Mesendoderm (in vitro differentiated cells): ENCODE measurements around the gene CADPS.

Experiments used
- DNase-seq: peaks from one replicate; pipeline ENCODE4 v3.0.0; 2013
- H2AK5ac ChIP-seq: 2 replicates; pipeline ENCODE4 v1.6.1; 2013; ENCODE audit warnings: low read length, inconsistent platforms
- H2BK120ac ChIP-seq: 2 replicates; pipeline ENCODE4 v1.6.1; 2013; ENCODE audit warnings: low read depth, mild to moderate bottlenecking, low read length, moderate library complexity, mixed read lengths
- H2BK15ac ChIP-seq: replicated peaks from 2 replicates; pipeline ENCODE4 v1.6.1; 2013; ENCODE audit warnings: low read depth, mild to moderate bottlenecking, moderate library complexity
- H2BK5ac ChIP-seq: 2 replicates; pipeline ENCODE4 v1.6.1; 2013; ENCODE audit warnings: low read length, inconsistent platforms
- H3K18ac ChIP-seq: 2 replicates; pipeline ENCODE4 v1.6.1; 2013; ENCODE audit warnings: mild to moderate bottlenecking, low read length, mixed read lengths
- H3K23ac ChIP-seq: one replicate; pipeline ENCODE4 v1.6.1; 2013; ENCODE audit warnings: low read length
- H3K27ac ChIP-seq: 2 replicates; pipeline ENCODE4 v1.5.1; 2013; ENCODE audit warnings: low read depth, mild to moderate bottlenecking, inconsistent platforms, low read length, moderate library complexity
- H3K27me3 ChIP-seq: 2 replicates; pipeline ENCODE4 v1.6.1; 2013; ENCODE audit warnings: low read length, control low read depth, mild to moderate bottlenecking, inconsistent platforms; ENCODE audit not compliant: insufficient read depth, poor library complexity
- H3K36me3 ChIP-seq: 2 replicates; pipeline ENCODE4 v1.6.1; 2013; ENCODE audit warnings: low read length, inconsistent platforms; ENCODE audit not compliant: control insufficient read depth, insufficient read depth
- H3K4ac ChIP-seq: one replicate; pipeline ENCODE4 v1.6.1; 2013; ENCODE audit warnings: low read depth, mild to moderate bottlenecking, low read length, moderate library complexity
- H3K4me1 ChIP-seq: 2 replicates; pipeline ENCODE4 v1.6.1; 2013; ENCODE audit warnings: low read depth, low read length, inconsistent platforms; ENCODE audit not compliant: control insufficient read depth
- H3K4me2 ChIP-seq: 2 replicates; pipeline ENCODE4 v1.6.1; 2013; ENCODE audit warnings: low read length
- H3K4me3 ChIP-seq: 2 replicates; pipeline ENCODE4 v1.5.1; 2013; ENCODE audit warnings: mild to moderate bottlenecking, low read length
- H3K56ac ChIP-seq: one replicate; pipeline ENCODE4 v1.6.1; 2013; ENCODE audit warnings: low read length
- H3K79me1 ChIP-seq: 2 replicates; pipeline ENCODE4 v1.6.1; 2013; ENCODE audit warnings: low read length, inconsistent platforms
- H3K79me2 ChIP-seq: 2 replicates; pipeline ENCODE4 v1.6.1; 2013; ENCODE audit warnings: mild to moderate bottlenecking, low read length; ENCODE audit not compliant: control insufficient read depth, insufficient read depth
- H3K9ac ChIP-seq: 2 replicates; pipeline ENCODE4 v1.6.1; 2013; ENCODE audit warnings: low read length, inconsistent platforms
- H4K5ac ChIP-seq: one replicate; pipeline ENCODE4 v1.6.1; 2013; ENCODE audit warnings: low read length
- H4K8ac ChIP-seq: one replicate; pipeline ENCODE4 v1.6.1; 2013; ENCODE audit warnings: low read depth, mild to moderate bottlenecking, control low read depth, low read length, moderate library complexity
- WGBS: extraction: QIAGEN DNeasy Blood & Tissue Kit; methylation state at CpG from one replicate; pipeline ENCODE4 v1.1.7; 2013; ENCODE audit warnings: low lambda C conversion rate, missing lambda C conversion rate; ENCODE audit not compliant: insufficient coverage; ENCODE audit errors: extremely low coverage; 5-methylcytosine and 5-hydroxymethylcytosine counted together

Gene CADPS

DNA sequence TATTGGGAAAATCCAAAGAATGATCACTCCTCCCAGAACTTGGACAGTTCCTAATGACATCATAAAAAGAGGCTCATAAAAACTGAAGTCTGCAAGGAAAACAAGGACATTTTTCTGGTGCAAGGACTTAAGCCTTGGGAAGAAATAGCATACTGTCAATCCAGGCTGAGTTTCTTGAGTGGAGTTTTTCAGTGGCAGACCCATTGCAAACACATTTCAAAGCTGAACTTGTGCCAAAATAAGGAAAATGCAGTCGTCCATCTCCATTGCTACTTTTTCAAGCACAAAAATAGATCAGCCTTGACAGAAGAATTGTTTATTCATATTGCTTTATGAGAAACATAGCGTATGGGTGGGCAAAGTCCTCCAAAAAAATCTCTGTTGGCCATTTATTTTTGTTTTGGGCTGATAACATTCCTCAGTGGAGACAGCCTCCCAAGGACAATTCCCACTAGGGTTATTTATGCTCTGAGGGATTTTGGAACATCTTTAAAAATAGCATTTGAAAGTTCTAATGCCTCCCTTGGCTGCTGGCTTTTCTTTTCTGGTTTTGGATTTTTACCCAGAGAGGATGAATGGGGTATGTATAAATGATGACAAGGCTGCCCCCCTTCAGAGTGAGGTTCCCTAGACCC lies 220.0 kb downstream of the CADPS start:
- Histone ChIP-seq H3K56ac (no peak overlapping the region), H3K4me3 (no peak overlapping the region), H3K79me1 (no peaks in the 10 kb centered on the region), H3K79me2 (no peaks in the 10 kb centered on the region), H3K36me3 (no peaks in the 10 kb centered on the region), H4K8ac (no peak overlapping the region), H2BK15ac (no peak overlapping the region), H3K27me3 (no peaks in the 10 kb centered on the region), H3K23ac (no peak overlapping the region), H3K4me1 (no peaks in the 10 kb centered on the region), H2BK120ac (no peak overlapping the region), H3K9ac (no peak overlapping the region), H2BK5ac (no peak overlapping the region), H3K27ac (no peak overlapping the region), H4K5ac (no peak overlapping the region), H3K4ac (no peak overlapping the region), H3K18ac (no peak overlapping the region), H3K4me2 (no peak overlapping the region), H2AK5ac (no peak overlapping the region)
- no CpG with 5 or more reads among the region's 2 CpGs for WGBS
- DNase-seq, result no peak

GRCh38 chr3:62653796-62654195 lies 221.4 kb downstream of the CADPS start:
- Histone ChIP-seq H3K4ac (no peak overlapping the region), H3K4me2 (no peak overlapping the region), H3K56ac (no peak overlapping the region), H3K27me3 (no peaks in the 10 kb centered on the region), H3K79me1 (no peaks in the 10 kb centered on the region), H3K4me1 (no peaks in the 10 kb centered on the region), H2AK5ac (no peak overlapping the region), H3K79me2 (no peaks in the 10 kb centered on the region), H3K27ac (no peak overlapping the region), H4K5ac (no peak overlapping the region), H2BK15ac (no peak overlapping the region), H3K4me3 (no peak overlapping the region), H4K8ac (no peak overlapping the region), H3K36me3 (no peaks in the 10 kb centered on the region), H3K9ac (no peak overlapping the region), H2BK5ac (no peak overlapping the region), H3K18ac (no peak overlapping the region), H2BK120ac (no peak overlapping the region), H3K23ac (no peak overlapping the region)
- no CpG with 5 or more reads among the region's 7 CpGs for WGBS
- no peak for DNase-seq

DNA sequence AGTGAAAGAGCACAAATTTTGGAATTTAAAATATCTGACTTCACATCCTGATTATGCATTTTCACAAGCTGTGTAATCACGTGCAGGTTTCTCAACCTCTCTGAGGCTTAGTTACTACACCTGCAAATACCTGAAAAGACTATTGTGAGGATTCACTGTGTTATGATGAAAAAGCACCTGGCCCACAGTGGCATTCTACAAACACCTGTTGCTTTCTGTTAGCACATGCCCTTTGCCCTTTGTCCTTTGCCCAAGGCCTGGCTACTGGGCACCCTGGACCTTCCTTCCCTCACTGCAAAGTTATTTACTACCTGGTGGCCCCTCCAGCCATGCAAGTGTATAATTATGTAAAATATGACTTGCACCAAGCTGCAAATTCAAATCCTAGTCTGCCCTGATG lies 227.5 kb downstream of the CADPS start:
- H2AK5ac ChIP-seq, result no peak overlapping the region
- no peak overlapping the region for H4K8ac ChIP-seq
- no peak overlapping the region for H3K4me2 ChIP-seq
- no CpG with 5 or more reads among the region's 1 CpG for WGBS
- no peaks in the 10 kb centered on the region for H3K79me2 ChIP-seq
- no peaks in the 10 kb centered on the region for H3K36me3 ChIP-seq
- H4K5ac ChIP-seq, result no peak overlapping the region
- no peaks in the 10 kb centered on the region for H3K27me3 ChIP-seq
- no peak overlapping the region for H3K56ac ChIP-seq
- no peak overlapping the region for H2BK120ac ChIP-seq
- H2BK15ac ChIP-seq, result no peak overlapping the region
- H3K4ac ChIP-seq, result no peak overlapping the region
- no peak overlapping the region for H2BK5ac ChIP-seq
- H3K27ac ChIP-seq, result no peak overlapping the region
- H3K4me1 ChIP-seq, result no peaks in the 10 kb centered on the region
- H3K18ac ChIP-seq, result no peak overlapping the region
- no peak overlapping the region for H3K23ac ChIP-seq
- no peaks in the 10 kb centered on the region for H3K79me1 ChIP-seq
- DNase-seq, result no peak
- no peak overlapping the region for H3K4me3 ChIP-seq
- H3K9ac ChIP-seq, result no peak overlapping the region

GRCh38 chr3:62644493-62644892 lies 230.7 kb downstream of the CADPS start:
- H2BK15ac ChIP-seq, result no peak overlapping the region
- H3K79me2 ChIP-seq, result no peaks in the 10 kb centered on the region
- no CpG with 5 or more reads among the region's 1 CpG for WGBS
- H3K9ac ChIP-seq, result no peak overlapping the region
- no peak overlapping the region for H3K4me2 ChIP-seq
- no peak overlapping the region for H3K4ac ChIP-seq
- H3K27me3 ChIP-seq, result no peaks in the 10 kb centered on the region
- H2BK120ac ChIP-seq, result no peak overlapping the region
- DNase-seq, result no peak
- H3K4me1 ChIP-seq, result no peaks in the 10 kb centered on the region
- no peak overlapping the region for H4K8ac ChIP-seq
- H3K27ac ChIP-seq, result no peak overlapping the region
- H3K18ac ChIP-seq, result no peak overlapping the region
- H2BK5ac ChIP-seq, result no peak overlapping the region
- H3K4me3 ChIP-seq, result no peak overlapping the region
- no peak overlapping the region for H2AK5ac ChIP-seq
- no peaks in the 10 kb centered on the region for H3K36me3 ChIP-seq
- H3K56ac ChIP-seq, result no peak overlapping the region
- H4K5ac ChIP-seq, result no peak overlapping the region
- no peaks in the 10 kb centered on the region for H3K79me1 ChIP-seq
- H3K23ac ChIP-seq, result no peak overlapping the region

DNA sequence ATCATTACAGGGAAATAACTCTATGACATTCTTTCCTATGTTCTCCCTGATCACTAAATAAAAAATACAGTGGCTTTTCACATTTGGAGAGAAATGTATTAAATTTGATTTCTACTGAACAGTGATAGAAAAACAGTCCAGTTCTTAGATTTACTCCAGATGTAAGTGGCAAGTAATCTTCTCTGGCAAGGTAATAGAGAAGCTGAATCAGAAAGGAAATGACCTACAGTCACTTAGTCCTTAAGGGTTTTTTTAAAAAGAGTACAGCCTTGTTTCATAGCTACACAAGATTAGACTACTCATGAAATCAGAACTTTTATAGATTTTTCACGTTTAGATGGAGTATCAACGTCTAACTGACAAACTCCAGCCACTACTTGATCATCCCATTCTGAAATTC lies 236.9 kb downstream of the CADPS start:
- no peak overlapping the region for H3K23ac ChIP-seq
- no peak overlapping the region for H3K18ac ChIP-seq
- H3K4ac ChIP-seq, result no peak overlapping the region
- no peaks in the 10 kb centered on the region for H3K79me2 ChIP-seq
- H3K4me2 ChIP-seq, result no peak overlapping the region
- no peak overlapping the region for H4K8ac ChIP-seq
- H3K27me3 ChIP-seq, result no peaks in the 10 kb centered on the region
- no peak overlapping the region for H3K56ac ChIP-seq
- H3K79me1 ChIP-seq, result no peaks in the 10 kb centered on the region
- H3K36me3 ChIP-seq, result no peaks in the 10 kb centered on the region
- DNase-seq, result no peak
- WGBS, result no CpG with 5 or more reads among the region's 2 CpGs
- H2AK5ac ChIP-seq, result no peak overlapping the region
- no peaks in the 10 kb centered on the region for H3K4me1 ChIP-seq
- H3K27ac ChIP-seq, result no peak overlapping the region
- H2BK120ac ChIP-seq, result no peak overlapping the region
- no peak overlapping the region for H2BK15ac ChIP-seq
- H3K9ac ChIP-seq, result no peak overlapping the region
- H4K5ac ChIP-seq, result no peak overlapping the region
- H3K4me3 ChIP-seq, result no peak overlapping the region
- no peak overlapping the region for H2BK5ac ChIP-seq

- Histone ChIP-seq H2AK5ac (no peak overlapping the region), H2BK5ac (no peak overlapping the region), H4K8ac (no peak overlapping the region), H2BK120ac (no peak overlapping the region), H3K4me1 (no peaks in the 10 kb centered on the region), H3K79me1 (no peaks in the 10 kb centered on the region), H3K4me2 (no peak overlapping the region), H3K4me3 (no peak overlapping the region), H3K27me3 (no peaks in the 10 kb centered on the region), H3K23ac (no peak overlapping the region), H3K18ac (no peak overlapping the region), H3K27ac (no peak overlapping the region), H4K5ac (no peak overlapping the region), H3K4ac (no peak overlapping the region), H3K79me2 (no peaks in the 10 kb centered on the region), H2BK15ac (no peak overlapping the region), H3K56ac (no peak overlapping the region), H3K36me3 (no peaks in the 10 kb centered on the region), H3K9ac (no peak overlapping the region)
- WGBS, result no CpG with 5 or more reads among the region's 4 CpGs
- DNase-seq, result no peak
Observed at GRCh38 chr3:62636235-62636826, 238.9 kb downstream of the CADPS start.
